T47D (cell line): Measurements from ENCODE around the gene TSHZ3.

Source experiments
- DNase-seq, 2 experiments: peaks; one replicate each; pipeline versions ENCODE4 v3.0.0 to v3.0.0-alpha.2; 2011 to 2012; ENCODE audit warnings: low read depth in 1 of 2, low spot score in 1 of 2
- JUND ChIP-seq: IDR thresholded peaks from 2 replicates; pipeline ENCODE4 v1.6.1; 2012; ENCODE audit warnings: low read depth
- in situ Hi-C: cut with HindIII; loops from 2 replicates; pipeline ENCODE4 v1.10.0; 2016; ENCODE audit warnings: low sequenced_read_pairs, low pct_unique_long_range_greater_than_20kb

The TSHZ3 gene

GRCh38 chr19:31351056-31351854, 2.0 kb upstream of the TSHZ3 start:
- TF ChIP-seq JUND, result no peak
- in situ Hi-C loops, result no loop called here

DNA sequence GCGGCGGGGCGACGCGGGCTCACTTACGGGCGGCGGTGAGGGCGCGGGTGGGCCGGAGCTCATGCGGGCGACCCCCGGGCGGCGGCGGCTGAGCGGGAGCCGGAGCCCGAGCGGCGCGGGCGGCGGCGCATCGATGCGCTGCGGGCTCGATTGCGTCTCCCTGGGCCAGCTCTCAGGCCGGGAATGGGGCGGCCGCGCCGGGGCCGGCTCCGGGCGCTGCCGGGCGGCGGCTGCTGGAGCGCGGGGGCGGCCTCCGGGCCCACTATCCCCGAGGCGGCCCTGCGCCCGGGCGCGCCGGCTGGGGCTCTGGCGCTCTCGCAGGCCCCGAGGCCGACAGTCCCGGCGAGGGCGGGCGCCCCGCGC, 1.4 kb upstream of the TSHZ3 start:
- peak; percentile 33 to 37 for DNase-seq
- in situ Hi-C loops, result no loop called here
- no peak for TF ChIP-seq JUND

More at GRCh38 chr19:31351056-31351854, 2.0 kb upstream of the TSHZ3 start:
- peak in 1 of 2 experiments; percentile 5 for DNase-seq

GRCh38 chr19:31350033-31350692, 927 bp upstream of the TSHZ3 start:
- no peak for DNase-seq
- in situ Hi-C loops, result no loop called here
- TF ChIP-seq JUND, result no peak

GRCh38 chr19:31348481-31349159, 616 bp downstream of the TSHZ3 start:
- TF ChIP-seq JUND, result no peak
- DNase-seq, result no peak
- in situ Hi-C loops, result no loop called here

- TF ChIP-seq JUND, result no peak
- in situ Hi-C loops, result no loop called here
- no peak for DNase-seq
Observed at GRCh38 chr19:31347828-31348392, 1.3 kb downstream of the TSHZ3 start.

GRCh38 chr19:31347354-31347753, 1.9 kb downstream of the TSHZ3 start:
- in situ Hi-C loops, result no loop called here
- TF ChIP-seq JUND, result no peak
- no peak for DNase-seq

DNA sequence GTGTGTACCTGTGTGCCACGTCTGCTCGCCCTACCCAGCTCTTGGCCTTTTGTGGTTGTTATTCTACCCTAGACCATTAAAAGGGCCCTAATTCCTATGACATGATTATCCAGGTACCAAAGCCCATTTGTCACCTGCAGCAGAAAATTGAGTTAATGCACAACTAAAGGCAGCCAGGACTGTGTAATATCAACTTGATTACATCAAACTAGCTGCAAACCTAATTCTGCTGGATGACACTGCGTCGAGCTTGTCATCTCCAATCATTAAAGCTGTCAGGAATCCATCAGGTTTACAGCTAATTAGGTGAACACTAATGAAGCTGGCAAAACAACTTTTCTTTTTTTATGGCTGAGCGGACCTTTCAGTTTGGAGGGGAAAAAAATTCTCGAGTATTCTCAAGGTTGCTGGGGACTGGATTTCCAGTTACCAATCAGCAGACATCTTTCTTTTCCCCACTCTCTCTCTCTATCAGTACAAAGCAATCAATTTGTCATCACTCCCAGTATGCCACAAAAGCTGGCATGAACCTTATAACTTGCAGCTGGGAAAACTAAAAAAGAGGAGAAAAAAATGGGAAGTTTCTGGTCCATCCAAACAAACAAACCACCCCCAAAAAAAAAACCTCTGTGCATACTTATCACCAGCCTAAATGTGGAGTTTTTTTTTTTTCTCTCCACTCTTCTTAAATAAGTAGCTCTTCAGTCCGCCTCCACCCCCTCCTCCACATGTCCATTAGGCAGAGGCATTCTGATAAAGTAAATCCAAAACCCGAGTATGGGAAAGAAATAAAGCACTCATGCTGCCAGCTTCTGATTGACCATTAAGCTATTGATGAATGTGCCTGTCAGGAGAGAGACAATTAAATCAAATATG, 2.8 kb downstream of the TSHZ3 start:
- no peak for TF ChIP-seq JUND
- DNase-seq, result no peak
- in situ Hi-C loops, result no loop called here

DNA sequence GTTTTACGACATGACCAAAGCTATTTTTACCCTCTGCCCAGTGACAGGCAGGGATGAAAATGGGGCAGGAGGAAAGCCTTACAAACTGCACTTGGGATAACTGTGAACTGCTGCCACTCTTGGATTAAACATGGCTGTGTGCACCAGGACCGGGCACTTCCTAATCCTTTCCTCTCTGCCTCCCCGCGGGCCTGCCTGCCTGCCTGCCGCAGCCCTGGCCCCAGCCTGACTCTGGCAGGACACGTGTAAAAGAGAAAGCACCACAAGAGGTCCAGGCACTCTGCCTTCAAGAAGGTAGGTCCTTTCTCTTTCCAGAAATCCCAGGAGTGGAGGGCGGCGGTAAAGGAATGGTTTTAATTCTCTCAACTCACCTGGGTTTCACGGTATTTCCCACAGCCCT, 4.8 kb downstream of the TSHZ3 start:
- DNase-seq, result no peak
- in situ Hi-C loops, result no loop called here
- no peak for TF ChIP-seq JUND

DNA sequence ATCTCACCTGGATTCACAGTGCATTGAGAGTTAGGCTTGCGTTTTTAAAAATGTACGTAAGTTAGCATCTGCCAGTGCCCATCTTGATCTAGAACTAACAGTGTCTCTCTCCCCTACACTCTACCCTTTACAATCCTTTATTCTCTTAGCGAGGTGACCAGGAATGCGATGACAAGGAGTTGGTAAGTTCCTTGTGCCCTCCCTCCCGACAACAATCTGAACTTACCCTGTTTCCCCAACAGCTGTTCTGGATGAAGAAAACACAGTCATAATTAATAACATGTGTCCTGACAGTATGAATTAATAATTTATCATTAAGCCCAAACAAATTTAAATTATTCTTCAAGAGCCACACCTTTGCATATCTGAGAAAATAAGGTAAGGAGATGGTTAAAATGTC, 6.3 kb downstream of the TSHZ3 start:
- in situ Hi-C loops, result no loop called here
- no peak for DNase-seq
- no peak for TF ChIP-seq JUND

DNA sequence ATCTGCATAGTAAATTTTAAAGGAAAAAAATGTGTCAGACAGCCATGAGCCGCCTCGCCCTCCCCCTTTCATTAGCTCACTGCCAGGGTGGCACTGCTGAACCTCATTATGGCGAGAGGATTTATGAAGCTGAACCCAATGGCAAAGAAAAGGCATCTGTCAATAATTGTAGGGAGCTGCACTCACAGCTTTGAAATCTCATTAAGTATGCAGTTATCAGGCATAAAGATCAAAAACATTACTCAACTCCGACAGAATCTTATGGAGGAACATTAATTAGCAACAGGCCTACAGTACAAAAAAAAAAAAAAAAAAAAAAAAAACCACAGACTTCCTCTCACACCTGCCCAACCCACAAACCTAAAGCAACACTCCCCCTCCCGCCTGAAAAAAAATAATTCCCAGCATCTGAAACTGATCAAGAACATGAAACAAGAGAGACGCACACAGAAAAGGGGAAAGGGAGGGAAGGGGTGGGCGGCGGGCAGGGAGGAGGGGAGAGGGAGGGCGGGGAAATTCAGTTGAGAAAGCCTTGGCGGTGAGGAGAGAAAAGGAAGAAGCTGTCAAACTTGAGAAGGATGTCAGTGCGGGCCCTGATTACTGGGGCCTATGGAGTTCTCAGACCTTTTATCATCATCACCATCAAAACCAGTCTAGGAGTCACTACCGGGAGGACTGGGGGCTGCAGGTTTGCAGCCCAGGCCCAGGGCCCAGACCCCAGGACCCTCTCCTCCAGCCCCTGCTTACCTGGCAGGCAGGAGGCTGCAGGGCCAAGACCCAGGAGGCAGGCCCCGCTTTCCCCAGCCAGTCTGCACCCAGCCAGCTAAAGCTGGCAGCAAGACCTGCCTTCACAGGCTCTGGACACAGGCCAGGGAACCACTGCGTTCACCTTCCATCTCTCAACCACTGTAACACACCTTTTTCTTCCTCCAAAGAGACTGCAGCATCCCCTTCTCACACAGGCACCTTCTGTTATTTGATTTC, 8.9 kb downstream of the TSHZ3 start:
- TF ChIP-seq JUND, result no peak
- no peak for DNase-seq
- in situ Hi-C loops, result no loop called here

DNA sequence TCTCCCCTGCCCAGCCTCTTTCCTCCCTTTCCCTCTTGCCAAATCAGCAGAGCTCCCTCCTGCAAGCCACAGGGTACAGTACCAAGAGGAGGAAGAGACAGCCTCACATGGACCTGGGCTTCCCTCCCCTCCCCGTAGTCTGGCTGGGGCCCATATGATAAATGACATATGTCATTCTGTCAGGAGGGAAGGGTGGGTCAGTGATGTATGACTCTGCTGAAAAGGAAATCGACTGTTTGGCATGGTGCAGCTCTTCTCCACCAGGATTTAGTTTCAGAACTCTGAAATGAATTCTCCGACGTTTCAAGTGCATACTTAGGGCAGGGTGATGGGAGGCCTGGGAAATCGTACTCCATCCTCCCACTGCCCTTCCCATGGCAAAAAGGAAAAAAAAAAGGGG, 9.8 kb downstream of the TSHZ3 start:
- no peak for DNase-seq
- in situ Hi-C loops, result no loop called here
- TF ChIP-seq JUND, result no peak
